ENCODE results near the gene OR52B2. TPM values are rescaled to one million over a fixed set of nuclear protein-coding genes. Genes with fewer than 3 reads are reported as not detected.

Gene OR52B2
- total and polyA plus RNA-seq, 4 donors: 0.33 TPM; not detected in 3

DNA sequence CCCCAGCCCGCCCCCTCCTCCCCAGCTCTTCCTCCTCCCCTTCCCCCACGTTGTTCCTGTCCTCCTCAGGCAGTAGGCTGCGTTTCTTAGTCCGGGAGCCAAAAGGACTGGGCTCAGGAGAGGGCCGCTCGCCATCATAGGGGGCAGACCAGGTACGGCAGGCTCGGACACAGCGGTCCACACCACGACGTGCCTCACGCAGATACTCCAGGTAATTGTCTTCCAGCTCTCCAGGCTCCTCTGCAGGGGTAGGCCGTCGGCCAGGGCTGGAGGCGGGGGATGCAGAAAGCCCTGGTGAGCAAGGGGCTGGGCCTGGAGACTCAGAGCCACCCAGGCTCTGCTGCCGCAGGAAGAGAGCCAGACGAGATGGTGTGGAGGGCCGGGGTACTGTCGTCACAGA is 47.6 kb upstream of the OR52B2 start:
- H3K36me3 ChIP-seq (ENCODE audit: control insufficient read depth in 4 of 4, insufficient read depth in 3 of 4, low read depth in 1 of 4, low read length in 3 of 4): peaks cover 14 to 93% (median 75%) of the 10 kb centered on the region in 4 donors
- H3K9ac ChIP-seq (ENCODE audit: low read depth in 1 of 2, low read length in 2 of 2): no peak overlapping the region
- no peak for DNase-seq (ENCODE audit: low spot score)
- H3K27ac ChIP-seq (ENCODE audit: low read depth in 1 of 2, low read length in 2 of 2): no peak overlapping the region
- H3K27me3 ChIP-seq (ENCODE audit: control insufficient read depth in 4 of 4, insufficient read depth in 4 of 4, low read length in 3 of 4): no peaks in the 10 kb centered on the region
- no peaks in the 10 kb centered on the region for H3K9me3 ChIP-seq (ENCODE audit: control insufficient read depth in 4 of 4, low read length in 3 of 4)
- 92% methylated on average over 19 of the region's 19 CpGs for WGBS
- H3K4me1 ChIP-seq (ENCODE audit: control insufficient read depth in 4 of 4, insufficient read depth in 4 of 4, low read length in 3 of 4): no peaks in the 10 kb centered on the region
- TF ChIP-seq RXRA (IDR thresholded peaks at IDR 0.05): no peak
- TF ChIP-seq TAF1 (conservative IDR thresholded peaks at IDR 0.05): no peak
- TF ChIP-seq EGR1 (IDR thresholded peaks at IDR 0.05; ENCODE audit: low read depth in 2 of 2): no peak
- TF ChIP-seq, protein P1, sequence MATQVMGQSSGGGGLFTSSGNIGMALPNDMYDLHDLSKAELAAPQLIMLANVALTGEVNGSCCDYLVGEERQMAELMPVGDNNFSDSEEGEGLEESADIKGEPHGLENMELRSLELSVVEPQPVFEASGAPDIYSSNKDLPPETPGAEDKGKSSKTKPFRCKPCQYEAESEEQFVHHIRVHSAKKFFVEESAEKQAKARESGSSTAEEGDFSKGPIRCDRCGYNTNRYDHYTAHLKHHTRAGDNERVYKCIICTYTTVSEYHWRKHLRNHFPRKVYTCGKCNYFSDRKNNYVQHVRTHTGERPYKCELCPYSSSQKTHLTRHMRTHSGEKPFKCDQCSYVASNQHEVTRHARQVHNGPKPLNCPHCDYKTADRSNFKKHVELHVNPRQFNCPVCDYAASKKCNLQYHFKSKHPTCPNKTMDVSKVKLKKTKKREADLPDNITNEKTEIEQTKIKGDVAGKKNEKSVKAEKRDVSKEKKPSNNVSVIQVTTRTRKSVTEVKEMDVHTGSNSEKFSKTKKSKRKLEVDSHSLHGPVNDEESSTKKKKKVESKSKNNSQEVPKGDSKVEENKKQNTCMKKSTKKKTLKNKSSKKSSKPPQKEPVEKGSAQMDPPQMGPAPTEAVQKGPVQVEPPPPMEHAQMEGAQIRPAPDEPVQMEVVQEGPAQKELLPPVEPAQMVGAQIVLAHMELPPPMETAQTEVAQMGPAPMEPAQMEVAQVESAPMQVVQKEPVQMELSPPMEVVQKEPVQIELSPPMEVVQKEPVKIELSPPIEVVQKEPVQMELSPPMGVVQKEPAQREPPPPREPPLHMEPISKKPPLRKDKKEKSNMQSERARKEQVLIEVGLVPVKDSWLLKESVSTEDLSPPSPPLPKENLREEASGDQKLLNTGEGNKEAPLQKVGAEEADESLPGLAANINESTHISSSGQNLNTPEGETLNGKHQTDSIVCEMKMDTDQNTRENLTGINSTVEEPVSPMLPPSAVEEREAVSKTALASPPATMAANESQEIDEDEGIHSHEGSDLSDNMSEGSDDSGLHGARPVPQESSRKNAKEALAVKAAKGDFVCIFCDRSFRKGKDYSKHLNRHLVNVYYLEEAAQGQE (IDR thresholded peaks at IDR 0.05): no peak
- TF ChIP-seq, protein P2, sequence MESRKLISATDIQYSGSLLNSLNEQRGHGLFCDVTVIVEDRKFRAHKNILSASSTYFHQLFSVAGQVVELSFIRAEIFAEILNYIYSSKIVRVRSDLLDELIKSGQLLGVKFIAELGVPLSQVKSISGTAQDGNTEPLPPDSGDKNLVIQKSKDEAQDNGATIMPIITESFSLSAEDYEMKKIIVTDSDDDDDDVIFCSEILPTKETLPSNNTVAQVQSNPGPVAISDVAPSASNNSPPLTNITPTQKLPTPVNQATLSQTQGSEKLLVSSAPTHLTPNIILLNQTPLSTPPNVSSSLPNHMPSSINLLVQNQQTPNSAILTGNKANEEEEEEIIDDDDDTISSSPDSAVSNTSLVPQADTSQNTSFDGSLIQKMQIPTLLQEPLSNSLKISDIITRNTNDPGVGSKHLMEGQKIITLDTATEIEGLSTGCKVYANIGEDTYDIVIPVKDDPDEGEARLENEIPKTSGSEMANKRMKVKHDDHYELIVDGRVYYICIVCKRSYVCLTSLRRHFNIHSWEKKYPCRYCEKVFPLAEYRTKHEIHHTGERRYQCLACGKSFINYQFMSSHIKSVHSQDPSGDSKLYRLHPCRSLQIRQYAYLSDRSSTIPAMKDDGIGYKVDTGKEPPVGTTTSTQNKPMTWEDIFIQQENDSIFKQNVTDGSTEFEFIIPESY (IDR thresholded peaks at IDR 0.05): no peak
- TF ChIP-seq, protein P3, sequence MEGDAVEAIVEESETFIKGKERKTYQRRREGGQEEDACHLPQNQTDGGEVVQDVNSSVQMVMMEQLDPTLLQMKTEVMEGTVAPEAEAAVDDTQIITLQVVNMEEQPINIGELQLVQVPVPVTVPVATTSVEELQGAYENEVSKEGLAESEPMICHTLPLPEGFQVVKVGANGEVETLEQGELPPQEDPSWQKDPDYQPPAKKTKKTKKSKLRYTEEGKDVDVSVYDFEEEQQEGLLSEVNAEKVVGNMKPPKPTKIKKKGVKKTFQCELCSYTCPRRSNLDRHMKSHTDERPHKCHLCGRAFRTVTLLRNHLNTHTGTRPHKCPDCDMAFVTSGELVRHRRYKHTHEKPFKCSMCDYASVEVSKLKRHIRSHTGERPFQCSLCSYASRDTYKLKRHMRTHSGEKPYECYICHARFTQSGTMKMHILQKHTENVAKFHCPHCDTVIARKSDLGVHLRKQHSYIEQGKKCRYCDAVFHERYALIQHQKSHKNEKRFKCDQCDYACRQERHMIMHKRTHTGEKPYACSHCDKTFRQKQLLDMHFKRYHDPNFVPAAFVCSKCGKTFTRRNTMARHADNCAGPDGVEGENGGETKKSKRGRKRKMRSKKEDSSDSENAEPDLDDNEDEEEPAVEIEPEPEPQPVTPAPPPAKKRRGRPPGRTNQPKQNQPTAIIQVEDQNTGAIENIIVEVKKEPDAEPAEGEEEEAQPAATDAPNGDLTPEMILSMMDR (IDR thresholded peaks at IDR 0.05; ENCODE audit: low read depth, low read length, missing input control): no peak
- TF ChIP-seq, protein P4, sequence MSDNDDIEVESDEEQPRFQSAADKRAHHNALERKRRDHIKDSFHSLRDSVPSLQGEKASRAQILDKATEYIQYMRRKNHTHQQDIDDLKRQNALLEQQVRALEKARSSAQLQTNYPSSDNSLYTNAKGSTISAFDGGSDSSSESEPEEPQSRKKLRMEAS (IDR thresholded peaks at IDR 0.05): no peak
- no peak for TF ChIP-seq HNF4A (conservative IDR thresholded peaks at IDR 0.05)
- no peak for TF ChIP-seq YY1 (IDR thresholded peaks at IDR 0.05)
- no peak for TF ChIP-seq RAD21 (IDR thresholded peaks at IDR 0.05)
- no peak for TF ChIP-seq FOXA2 (IDR thresholded peaks at IDR 0.05)
- TF ChIP-seq HNF4G (IDR thresholded peaks at IDR 0.05): no peak
- no peak for TF ChIP-seq NR2F2 (IDR thresholded peaks at IDR 0.05)
- no peak for TF ChIP-seq JUND (IDR thresholded peaks at IDR 0.05)
- no peak for TF ChIP-seq GABPA (IDR thresholded peaks at IDR 0.05 in 1 of 2, conservative IDR thresholded peaks at IDR 0.05 in 1 of 2)
- H3K4me3 ChIP-seq (ENCODE audit: low read depth in 1 of 3, low read length in 3 of 3): no peak overlapping the region

DNA sequence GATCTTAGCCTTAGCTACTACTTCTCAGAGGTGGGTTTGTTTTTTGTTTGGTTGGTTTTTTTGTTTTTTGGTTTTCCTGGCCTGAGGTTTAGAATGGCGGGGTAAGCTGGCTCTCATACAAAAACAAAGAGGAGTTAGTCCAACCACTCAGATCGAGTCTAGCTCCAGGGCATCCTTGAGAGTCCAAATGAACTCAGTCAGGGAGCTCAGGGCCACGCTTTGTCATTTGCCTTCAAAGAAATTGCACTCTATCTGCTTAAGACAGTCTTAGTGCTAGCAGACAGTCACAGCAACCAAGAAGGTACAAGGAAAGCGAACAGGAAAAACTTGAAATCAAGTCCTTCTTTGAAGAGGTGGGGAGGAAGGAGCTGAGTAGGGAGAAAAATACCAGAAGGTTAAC is 46.4 kb upstream of the OR52B2 start:
- Histone ChIP-seq H3K27me3 (ENCODE audit: control insufficient read depth in 4 of 4, insufficient read depth in 4 of 4, low read length in 3 of 4) (no peaks in the 10 kb centered on the region), H3K4me1 (ENCODE audit: control insufficient read depth in 4 of 4, insufficient read depth in 4 of 4, low read length in 3 of 4) (no peaks in the 10 kb centered on the region), H3K9ac (ENCODE audit: low read depth in 1 of 2, low read length in 2 of 2) (no peak overlapping the region), H3K27ac (ENCODE audit: low read depth in 1 of 2, low read length in 2 of 2) (no peak overlapping the region), H3K36me3 (ENCODE audit: control insufficient read depth in 4 of 4, insufficient read depth in 3 of 4, low read depth in 1 of 4, low read length in 3 of 4) (peaks cover 10 to 93% (median 75%) of the 10 kb centered on the region in 4 donors), H3K4me3 (ENCODE audit: low read depth in 1 of 3, low read length in 3 of 3) (no peak overlapping the region), H3K9me3 (ENCODE audit: control insufficient read depth in 4 of 4, low read length in 3 of 4) (no peaks in the 10 kb centered on the region)
- no peak for TF ChIP-seq YY1 (IDR thresholded peaks at IDR 0.05)
- no peak for TF ChIP-seq GABPA (IDR thresholded peaks at IDR 0.05 in 1 of 2, conservative IDR thresholded peaks at IDR 0.05 in 1 of 2)
- TF ChIP-seq, protein P1 (IDR thresholded peaks at IDR 0.05): no peak
- TF ChIP-seq RAD21 (IDR thresholded peaks at IDR 0.05): no peak
- TF ChIP-seq, protein P4 (IDR thresholded peaks at IDR 0.05): no peak
- no peak for TF ChIP-seq EGR1 (IDR thresholded peaks at IDR 0.05; ENCODE audit: low read depth in 2 of 2)
- no peak for TF ChIP-seq FOXA2 (IDR thresholded peaks at IDR 0.05)
- TF ChIP-seq NR2F2 (IDR thresholded peaks at IDR 0.05): no peak
- TF ChIP-seq SP1 (IDR thresholded peaks at IDR 0.05): no peak
- TF ChIP-seq, protein P5, sequence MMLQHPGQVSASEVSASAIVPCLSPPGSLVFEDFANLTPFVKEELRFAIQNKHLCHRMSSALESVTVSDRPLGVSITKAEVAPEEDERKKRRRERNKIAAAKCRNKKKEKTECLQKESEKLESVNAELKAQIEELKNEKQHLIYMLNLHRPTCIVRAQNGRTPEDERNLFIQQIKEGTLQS (IDR thresholded peaks at IDR 0.05): no peak
- WGBS: 95% methylated on average over 4 of the region's 4 CpGs
- DNase-seq (ENCODE audit: low spot score): no peak
